Stomach (tissue), 9 donors: ENCODE results near the gene RFTN1. TPM values are rescaled to one million over a fixed set of nuclear protein-coding genes. Genes with fewer than 3 reads are reported as not detected.
"Not testable (repeated sequence)": the region's sequence is repeated elsewhere in the genome, so short reads cannot be mapped to it uniquely, and the experiment has no call there.

Experiments
- DNase-seq, 2 donors: peaks; one replicate each; pipeline versions ENCODE4 v3.0.0 to v3.0.0-alpha.2; 2013 to 2019
- H3K27ac ChIP-seq, 5 donors: fragments of 200-600 bp in 4 of 5; sonication (generic) in 4 of 5; one replicate each; pipeline ENCODE4 v1.5.1; 2013 to 2019; ENCODE audit warnings: mild to moderate bottlenecking in 1 of 5, moderate library complexity in 1 of 5
- H3K27me3 ChIP-seq, 3 donors: fragments of 200-600 bp; sonication (generic); one replicate each; pipeline ENCODE4 v1.5.1; 2017 to 2019; ENCODE audit warnings: mixed run types in 1 of 3
- H3K36me3 ChIP-seq, 4 donors: fragments of 200-600 bp; sonication (generic); 1 replicate in 3 of 4; 2 replicates in 1 of 4; pipeline ENCODE4 v1.5.1; 2016 to 2019
- H3K4me1 ChIP-seq, 4 donors: fragments of 200-600 bp; sonication (generic); one replicate each; pipeline ENCODE4 v1.5.1; 2016 to 2019
- H3K4me3 ChIP-seq, 4 donors: fragments of 200-600 bp; sonication (generic) in 3 of 4; one replicate each; pipeline ENCODE4 v1.5.1; 2016 to 2019; ENCODE audit warnings: mild to moderate bottlenecking in 1 of 4
- H3K9me3 ChIP-seq, 4 donors: fragments of 200-600 bp; sonication (generic); one replicate each; pipeline ENCODE4 v1.5.1; 2016 to 2019
- EP300 ChIP-seq: sonication (generic); formaldehyde crosslinking; IDR thresholded peaks from one replicate; pipeline ENCODE4 v1.6.1; 2017; ENCODE audit warnings: antibody characterized with exemption
- POLR2A ChIP-seq, 4 donors: fragments of 450-650 bp; IDR thresholded peaks; one replicate each; pipeline ENCODE4 v1.6.1; 2016; ENCODE audit warnings: antibody characterized with exemption in 4 of 4, control low read depth in 2 of 4, mild to moderate bottlenecking in 1 of 4, moderate library complexity in 1 of 4
- POLR2AphosphoS5 ChIP-seq, 3 donors: sonication (generic); formaldehyde crosslinking; IDR thresholded peaks; one replicate each; pipeline ENCODE4 v1.6.1; 2016; ENCODE audit warnings: antibody characterized with exemption in 3 of 3
- WGBS, 5 donors: extraction: QIAGEN DNeasy Blood & Tissue Kit in 3 of 5; methylation state at CpG; one replicate each; pipeline versions ENCODE4 v1.1.5 to v1.1.7; 2013 to 2018; 5-methylcytosine and 5-hydroxymethylcytosine counted together
- intact Hi-C: fragments of 100-400 bp; cut with DNase I; formaldehyde crosslinking; loops from one replicate; pipeline ENCODE4 v1.15.1; 2023; ENCODE audit warnings: low total_unique reads
- polyA plus RNA-seq, 3 donors: library from polyadenylated mRNA; stranded (reverse); fragments of 200-250 nt; gene quantifications; one replicate each; pipeline ENCODE4 v1.2.3, GENCODE V29; 2013
- total RNA-seq, 5 donors: library from RNA; depleted of rRNA; stranded (reverse); fragments of >200 nt; gene quantifications; one replicate each; pipeline versions ENCODE4 v1.1.0 to v1.2.3, GENCODE V29; 2014 to 2016
- TF ChIP-seq, protein P1 (sequence below), 7 experiments: fragments of 450-650 bp in 4 of 7; fragments of 200-600 bp in 3 of 7; sonication (generic) in 3 of 7; IDR thresholded peaks; one replicate each; pipeline ENCODE4 v1.5.1; 2016 to 2019; ENCODE audit warnings: antibody characterized with exemption in 7 of 7, control low read depth in 2 of 7, mild to moderate bottlenecking in 1 of 7
- donor health status: healthy with polysubstance abuse.
- donor health status: Bipolar disorder and iron deficiency.
- donor health status: healthy.

The RFTN1 gene
- total and polyA plus RNA-seq, 8 donors = 4.6 to 103 (median 18.9) TPM

- 64 to 81% (median 79%) methylated on average over 2 of the region's 2 CpGs for WGBS, 5 donors
- H3K9me3 ChIP-seq = no peaks in the 10 kb centered on the region
- peaks cover 0 to 14% (median 4%) of the 10 kb centered on the region in 4 donors for H3K4me1 ChIP-seq
- intact Hi-C loops = no loop called here
- TF ChIP-seq POLR2A (IDR thresholded peaks at IDR 0.05) = no peak
- TF ChIP-seq POLR2AphosphoS5 (IDR thresholded peaks at IDR 0.05) = no peak
- TF ChIP-seq, protein P1, sequence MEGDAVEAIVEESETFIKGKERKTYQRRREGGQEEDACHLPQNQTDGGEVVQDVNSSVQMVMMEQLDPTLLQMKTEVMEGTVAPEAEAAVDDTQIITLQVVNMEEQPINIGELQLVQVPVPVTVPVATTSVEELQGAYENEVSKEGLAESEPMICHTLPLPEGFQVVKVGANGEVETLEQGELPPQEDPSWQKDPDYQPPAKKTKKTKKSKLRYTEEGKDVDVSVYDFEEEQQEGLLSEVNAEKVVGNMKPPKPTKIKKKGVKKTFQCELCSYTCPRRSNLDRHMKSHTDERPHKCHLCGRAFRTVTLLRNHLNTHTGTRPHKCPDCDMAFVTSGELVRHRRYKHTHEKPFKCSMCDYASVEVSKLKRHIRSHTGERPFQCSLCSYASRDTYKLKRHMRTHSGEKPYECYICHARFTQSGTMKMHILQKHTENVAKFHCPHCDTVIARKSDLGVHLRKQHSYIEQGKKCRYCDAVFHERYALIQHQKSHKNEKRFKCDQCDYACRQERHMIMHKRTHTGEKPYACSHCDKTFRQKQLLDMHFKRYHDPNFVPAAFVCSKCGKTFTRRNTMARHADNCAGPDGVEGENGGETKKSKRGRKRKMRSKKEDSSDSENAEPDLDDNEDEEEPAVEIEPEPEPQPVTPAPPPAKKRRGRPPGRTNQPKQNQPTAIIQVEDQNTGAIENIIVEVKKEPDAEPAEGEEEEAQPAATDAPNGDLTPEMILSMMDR (IDR thresholded peaks at IDR 0.05) = no peak
- no peak for TF ChIP-seq EP300
- no peak for DNase-seq
- H3K27ac ChIP-seq = no peak overlapping the region
- H3K27me3 ChIP-seq = no peaks in the 10 kb centered on the region
- H3K36me3 ChIP-seq = peaks cover 0 to 18% (median 12%) of the 10 kb centered on the region in 4 donors
- no peak overlapping the region for H3K4me3 ChIP-seq
Measured at GRCh38 chr3:16496008-16496407, 17.5 kb downstream of the RFTN1 start.

- Histone ChIP-seq H3K27ac (no peak overlapping the region), H3K4me1 (peaks cover 0 to 14% (median 4%) of the 10 kb centered on the region in 4 donors), H3K9me3 (no peaks in the 10 kb centered on the region), H3K4me3 (no peak overlapping the region), H3K36me3 (peaks cover 0 to 18% (median 12%) of the 10 kb centered on the region in 4 donors), H3K27me3 (no peaks in the 10 kb centered on the region)
- TF ChIP-seq POLR2A (IDR thresholded peaks at IDR 0.05) (no peak), EP300 (no peak), POLR2AphosphoS5 (IDR thresholded peaks at IDR 0.05) (no peak)
- TF ChIP-seq, protein P1 (IDR thresholded peaks at IDR 0.05) = no peak
- DNase-seq = no peak
- intact Hi-C loops = no loop called here
- 46 to 62% (median 49%) methylated on average over 9 of the region's 9 CpGs for WGBS, 5 donors
Measured at GRCh38 chr3:16494814-16495431, 18.6 kb downstream of the RFTN1 start.

DNA sequence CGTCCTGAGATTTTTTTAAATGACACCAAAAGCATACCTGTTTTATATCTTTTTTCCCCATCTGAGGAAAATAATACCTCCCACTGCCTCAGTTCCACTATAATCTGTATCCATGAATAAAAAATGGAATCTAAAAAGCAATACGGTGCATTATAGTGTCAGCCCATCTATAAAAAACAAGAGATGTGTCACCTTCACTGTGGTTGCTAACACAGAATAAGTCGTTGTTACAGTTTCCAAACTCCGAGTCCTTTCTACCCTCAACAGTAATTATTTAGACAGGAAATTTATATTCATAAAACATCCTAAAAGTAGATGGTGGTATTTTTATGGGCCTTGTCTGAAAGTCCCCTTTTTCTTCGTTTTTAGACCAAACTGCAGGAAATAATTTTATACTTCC lies 19.4 kb downstream of the RFTN1 start:
- H3K4me1 ChIP-seq = peaks cover 0 to 14% (median 4%) of the 10 kb centered on the region in 4 donors
- no peak overlapping the region for H3K4me3 ChIP-seq
- peaks cover 0 to 18% (median 14%) of the 10 kb centered on the region in 4 donors for H3K36me3 ChIP-seq
- no peak for TF ChIP-seq POLR2A (IDR thresholded peaks at IDR 0.05)
- TF ChIP-seq POLR2AphosphoS5 (IDR thresholded peaks at IDR 0.05) = no peak
- no peak for TF ChIP-seq EP300
- TF ChIP-seq, protein P1 (IDR thresholded peaks at IDR 0.05) = no peak
- intact Hi-C loops = no loop called here
- no peaks in the 10 kb centered on the region for H3K27me3 ChIP-seq
- DNase-seq = no peak
- WGBS, 5 donors = 71 to 80% (median 78%) methylated on average over 5 of the region's 5 CpGs
- H3K9me3 ChIP-seq = no peaks in the 10 kb centered on the region
- no peak overlapping the region for H3K27ac ChIP-seq

DNA sequence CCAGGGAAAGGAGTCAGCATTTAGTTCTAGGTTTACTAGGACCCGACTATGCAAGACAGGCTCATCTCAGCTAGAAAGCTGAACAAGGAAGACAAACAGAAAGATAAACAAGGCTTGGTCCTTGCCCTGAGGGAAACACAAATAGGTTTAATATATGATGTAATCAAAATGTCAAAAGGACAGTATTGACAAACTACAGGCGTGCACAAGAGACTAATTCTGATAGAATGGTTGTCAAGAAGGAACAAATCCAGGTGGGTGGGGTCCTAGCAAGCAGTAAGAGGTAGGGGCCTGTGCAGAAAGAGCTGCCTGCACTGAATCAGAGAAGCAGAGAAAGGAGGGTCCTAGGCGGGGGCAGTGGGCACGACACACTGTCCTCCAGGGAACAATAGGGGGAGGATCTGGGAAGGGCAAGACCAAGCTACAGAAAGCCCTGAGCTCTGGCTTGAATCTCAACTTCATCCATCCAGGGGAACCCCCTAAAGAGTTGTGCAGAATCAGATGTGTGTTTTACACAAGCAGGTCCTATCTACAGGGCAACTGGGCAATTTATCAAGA lies 23.4 kb downstream of the RFTN1 start:
- H3K9me3 ChIP-seq = no peaks in the 10 kb centered on the region
- TF ChIP-seq POLR2AphosphoS5 (IDR thresholded peaks at IDR 0.05) = no peak
- no peak for TF ChIP-seq EP300
- TF ChIP-seq, protein P1 (IDR thresholded peaks at IDR 0.05) = no peak
- no peak for TF ChIP-seq POLR2A (IDR thresholded peaks at IDR 0.05)
- H3K27me3 ChIP-seq = no peaks in the 10 kb centered on the region
- DNase-seq = no peak
- peaks cover 0 to 18% (median 15%) of the 10 kb centered on the region in 4 donors for H3K36me3 ChIP-seq
- no peak overlapping the region for H3K27ac ChIP-seq
- intact Hi-C loops = no loop called here
- WGBS, 5 donors = 40 to 50% (median 46%) methylated on average over 4 of the region's 4 CpGs
- H3K4me1 ChIP-seq = peaks cover 0 to 10% (median 1%) of the 10 kb centered on the region in 4 donors
- no peak overlapping the region for H3K4me3 ChIP-seq

GRCh38 chr3:16489326-16490061 lies 24.0 kb downstream of the RFTN1 start:
- 70 to 81% (median 76%) methylated on average over 8 of the region's 8 CpGs for WGBS, 5 donors
- H3K27me3 ChIP-seq, H3K9me3 ChIP-seq, intact Hi-C loops, DNase-seq, H3K27ac ChIP-seq, H3K4me1 ChIP-seq, H3K4me3 ChIP-seq: not testable (repeated sequence)
- peaks cover 0 to 18% (median 15%) of the 10 kb centered on the region in 4 donors for H3K36me3 ChIP-seq
